BE2C (cell line): ENCODE data around the gene PPFIBP2.

Experiments used
- DNase-seq: peaks from one replicate; pipeline ENCODE4 v3.0.0-alpha.2; 2020
- H3K27me3 ChIP-seq: fragments of 250-450 bp; sonication (Bioruptor Pico); 2 replicates; pipeline ENCODE4 v1.5.1; 2020; ENCODE audit warnings: mild to moderate bottlenecking
- H3K36me3 ChIP-seq: fragments of 250-450 bp; sonication (Bioruptor Pico); 2 replicates; pipeline ENCODE4 v1.5.1; 2020; ENCODE audit warnings: mild to moderate bottlenecking
- H3K4me1 ChIP-seq: fragments of 250-450 bp; sonication (Bioruptor Pico); 2 replicates; pipeline ENCODE4 v1.5.1; 2020
- H3K4me3 ChIP-seq: 2 replicates; pipeline ENCODE4 v1.5.1; 2011; ENCODE audit warnings: low read depth, low read length
- H3K9me3 ChIP-seq: fragments of 250-450 bp; sonication (Bioruptor Pico); 2 replicates; pipeline ENCODE4 v1.5.1; 2020
- CTCF ChIP-seq: IDR thresholded peaks from 2 replicates; pipeline ENCODE4 v1.5.1; 2012; ENCODE audit warnings: mild to moderate bottlenecking, low read depth, low read length

The PPFIBP2 gene

GRCh38 chr11:7604331-7604955 lies 90.6 kb downstream of the PPFIBP2 start:
- no peak for DNase-seq
- H3K4me1 ChIP-seq, result peaks cover 4% of the 10 kb centered on the region; the same call in 1 of the 2 replicates
- no peaks in the 10 kb centered on the region for H3K9me3 ChIP-seq
- no peaks in the 10 kb centered on the region for H3K27me3 ChIP-seq
- H3K36me3 ChIP-seq, result no peaks in the 10 kb centered on the region
- H3K4me3 ChIP-seq, result no peak overlapping the region
- TF ChIP-seq CTCF, result no peak

- H3K27me3 ChIP-seq, result no peaks in the 10 kb centered on the region
- H3K9me3 ChIP-seq, result no peaks in the 10 kb centered on the region
- no peak for TF ChIP-seq CTCF
- H3K4me1 ChIP-seq, result peaks cover 4% of the 10 kb centered on the region; the same call in 1 of the 2 replicates
- no peak overlapping the region for H3K4me3 ChIP-seq
- DNase-seq, result no peak
- H3K36me3 ChIP-seq, result no peaks in the 10 kb centered on the region
Observed at GRCh38 chr11:7605186-7605943, 91.6 kb downstream of the PPFIBP2 start.

- no peaks in the 10 kb centered on the region; the same call in 1 of the 2 replicates for H3K4me1 ChIP-seq
Observed at GRCh38 chr11:7606496-7606895, 92.7 kb downstream of the PPFIBP2 start.

GRCh38 chr11:7609015-7609414 lies 95.2 kb downstream of the PPFIBP2 start:
- TF ChIP-seq CTCF, result no peak
- H3K4me3 ChIP-seq, result no peak overlapping the region
- DNase-seq, result no peak
- no peaks in the 10 kb centered on the region for H3K4me1 ChIP-seq
- H3K27me3 ChIP-seq, result no peaks in the 10 kb centered on the region
- H3K36me3 ChIP-seq, result no peaks in the 10 kb centered on the region
- H3K9me3 ChIP-seq, result no peaks in the 10 kb centered on the region

More at GRCh38 chr11:7606496-7606895, 92.7 kb downstream of the PPFIBP2 start:
- no peaks in the 10 kb centered on the region for H3K9me3 ChIP-seq
- H3K4me3 ChIP-seq, result no peak overlapping the region
- no peak for DNase-seq
- TF ChIP-seq CTCF, result no peak
- no peaks in the 10 kb centered on the region for H3K36me3 ChIP-seq
- no peaks in the 10 kb centered on the region for H3K27me3 ChIP-seq

- no peak for TF ChIP-seq CTCF
- H3K4me3 ChIP-seq, result no peak overlapping the region
- H3K9me3 ChIP-seq, result no peaks in the 10 kb centered on the region
- H3K36me3 ChIP-seq, result no peaks in the 10 kb centered on the region
- no peaks in the 10 kb centered on the region for H3K27me3 ChIP-seq
- no peaks in the 10 kb centered on the region for H3K4me1 ChIP-seq
- DNase-seq, result no peak
Observed at GRCh38 chr11:7609521-7609920, 95.7 kb downstream of the PPFIBP2 start.

- no peak for TF ChIP-seq CTCF
- no peak overlapping the region for H3K4me3 ChIP-seq
- no peaks in the 10 kb centered on the region for H3K4me1 ChIP-seq
Observed at GRCh38 chr11:7610393-7610792, 96.6 kb downstream of the PPFIBP2 start.

More at GRCh38 chr11:7610393-7610792, 96.6 kb downstream of the PPFIBP2 start:
- H3K9me3 ChIP-seq, result no peaks in the 10 kb centered on the region
- no peaks in the 10 kb centered on the region for H3K36me3 ChIP-seq
- no peaks in the 10 kb centered on the region for H3K27me3 ChIP-seq
- DNase-seq, result no peak
